Activated CD8-positive, alpha-beta T cell treated with anti-CD3 and anti-CD28 coated beads for 36 hours (primary cell): ENCODE data around the gene DACH1. TPM values are rescaled to one million over a fixed set of nuclear protein-coding genes. Genes with fewer than 3 reads are reported as not detected.

ENCODE experiments used
- ATAC-seq: fragments of 200-7000 bp; cut with Tn5 transposase; one replicate; pipeline ENCODE4 v1.10.0; 2021; ENCODE audit warnings: mild to moderate bottlenecking, moderate library complexity
- CTCF ChIA-PET: fragments of 350-600 bp; sonication (Branson Sonifier 250); formaldehyde crosslinking; loops from one replicate; lab custom pipeline; 2021; ENCODE audit warnings: antibody characterized with exemption; lab: Charles Lee
- POLR2A ChIA-PET: fragments of 350-600 bp; sonication (Branson Sonifier 250); formaldehyde crosslinking; loops from one replicate; lab custom pipeline; 2021; ENCODE audit warnings: antibody characterized with exemption; lab: Charles Lee
- DNase-seq: peaks from one replicate; pipeline ENCODE4 v3.0.0-alpha.2; 2020
- H3K27ac Mint-ChIP-seq: one replicate; pipeline ENCODE4 v1.8.0; 2021; ENCODE audit warnings: mild to moderate bottlenecking, mixed read lengths
- H3K27me3 Mint-ChIP-seq: one replicate; pipeline ENCODE4 v1.8.0; 2021; ENCODE audit warnings: mixed read lengths
- H3K36me3 Mint-ChIP-seq: one replicate; pipeline ENCODE4 v1.8.0; 2021; ENCODE audit warnings: low read depth, mixed read lengths
- H3K4me1 Mint-ChIP-seq: one replicate; pipeline ENCODE4 v1.8.0; 2021; ENCODE audit warnings: low read depth, mixed read lengths
- H3K4me3 Mint-ChIP-seq: one replicate; pipeline ENCODE4 v1.8.0; 2021; ENCODE audit warnings: mild to moderate bottlenecking, moderate library complexity, mixed read lengths
- H3K9me3 Mint-ChIP-seq: one replicate; pipeline ENCODE4 v1.8.0; 2021; ENCODE audit warnings: mixed read lengths
- CTCF ChIP-seq: fragments of 200-600 bp; IDR thresholded peaks from one replicate; pipeline ENCODE4 v1.8.0; 2022; ENCODE audit warnings: antibody characterized with exemption, mild to moderate bottlenecking
- intact Hi-C: fragments of 100-400 bp; cut with micrococcal nuclease; formaldehyde crosslinking; loops from one replicate; pipeline ENCODE4 v1.10.0; 2022
- total RNA-seq, 2 experiments: library from RNA; stranded (reverse); gene quantifications; one replicate each; pipeline ENCODE4 v1.2.3, GENCODE V29; 2021

Gene DACH1
- total RNA-seq, 2 experiments from 2014 or later: not detected

GRCh38 chr13:71536201-71536600, 330.8 kb downstream of the DACH1 start:
- DNase-seq: no peak
- intact Hi-C loops: no loop called here
- Mint-ChIP-seq H3K4me3 (no peak overlapping the region), H3K4me1 (no peaks in the 10 kb centered on the region), H3K36me3 (no peaks in the 10 kb centered on the region), H3K27ac (no peak overlapping the region), H3K9me3 (no peaks in the 10 kb centered on the region), H3K27me3 (no peaks in the 10 kb centered on the region)
- POLR2A ChIA-PET: no interaction called here
- TF ChIP-seq CTCF: no peak
- no peak for ATAC-seq
- CTCF ChIA-PET: no interaction called here

- Mint-ChIP-seq H3K27me3 (no peaks in the 10 kb centered on the region), H3K36me3 (no peaks in the 10 kb centered on the region), H3K4me3 (no peak overlapping the region), H3K4me1 (no peaks in the 10 kb centered on the region), H3K27ac (no peak overlapping the region), H3K9me3 (no peaks in the 10 kb centered on the region)
- ATAC-seq (no peak), DNase-seq (no peak)
- ChIA-PET CTCF (no interaction called here), POLR2A (interaction anchor here (0.6 kb wide), 1 partner anchor 58 kb away, joined by 3 read pairs; no protein-coding TSS in a partner anchor)
- intact Hi-C loops: no loop called here
- TF ChIP-seq CTCF: no peak
These were observed 342.2 kb downstream of the DACH1 start for GRCh38 chr13:71524613-71525304.

GRCh38 chr13:71524245-71524612, 342.8 kb downstream of the DACH1 start:
- no peaks in the 10 kb centered on the region for H3K4me1 Mint-ChIP-seq
- ChIA-PET CTCF (no interaction called here), POLR2A (interaction anchor here (0.6 kb wide), 1 partner anchor 59 kb away, joined by 3 read pairs; no protein-coding TSS in a partner anchor)
- intact Hi-C loops: no loop called here
- H3K4me3 Mint-ChIP-seq: no peak overlapping the region
- TF ChIP-seq CTCF: no peak
- no peak overlapping the region for H3K27ac Mint-ChIP-seq
- H3K27me3 Mint-ChIP-seq: no peaks in the 10 kb centered on the region
- ATAC-seq (no peak), DNase-seq (no peak)
- no peaks in the 10 kb centered on the region for H3K9me3 Mint-ChIP-seq
- H3K36me3 Mint-ChIP-seq: no peaks in the 10 kb centered on the region

GRCh38 chr13:71522941-71523526, 344.0 kb downstream of the DACH1 start:
- Mint-ChIP-seq H3K4me1 (no peaks in the 10 kb centered on the region), H3K27me3 (no peaks in the 10 kb centered on the region), H3K4me3 (no peak overlapping the region), H3K9me3 (no peaks in the 10 kb centered on the region), H3K36me3 (no peaks in the 10 kb centered on the region), H3K27ac (no peak overlapping the region)
- ChIA-PET CTCF (no interaction called here), POLR2A (no interaction called here)
- intact Hi-C loops: no loop called here
- DNase-seq: no peak
- no peak for TF ChIP-seq CTCF
- ATAC-seq: no peak

- Mint-ChIP-seq H3K4me1 (no peaks in the 10 kb centered on the region), H3K36me3 (no peaks in the 10 kb centered on the region), H3K27me3 (no peaks in the 10 kb centered on the region), H3K9me3 (no peaks in the 10 kb centered on the region), H3K4me3 (no peak overlapping the region), H3K27ac (no peak overlapping the region)
- ChIA-PET POLR2A (no interaction called here), CTCF (no interaction called here)
- ATAC-seq (no peak), DNase-seq (no peak)
- no peak for TF ChIP-seq CTCF
- intact Hi-C loops: no loop called here
These were observed 350.0 kb downstream of the DACH1 start for GRCh38 chr13:71517004-71517403.
